SH-SY5Y (cell line): Measurements from ENCODE around the gene TSPAN17.

Source experiments
- GATA2 ChIP-seq: IDR thresholded peaks from 2 replicates; pipeline ENCODE4 v1.6.1; 2011; ENCODE audit warnings: mild to moderate bottlenecking, low read depth, low read length
- GATA3 ChIP-seq: IDR thresholded peaks from 2 replicates; pipeline ENCODE4 v1.6.1; 2011; ENCODE audit warnings: low read depth, mild to moderate bottlenecking, low read length, moderate library complexity

GRCh38 chr5:176631383-176632200 is 15.7 kb upstream of the TSPAN17 start:
- TF ChIP-seq GATA2 (no peak), GATA3 (no peak)
